HG02588 (cell line): ENCODE results near the gene ROR2.

Experiments
- ATAC-seq: cut with Tn5 transposase; IDR thresholded peaks from one replicate; pipeline ENCODE4 v1.9.1; 2021; ENCODE audit warnings: mild to moderate bottlenecking, moderate library complexity; ENCODE audit not compliant: unreplicated experiment

ROR2 gene

DNA sequence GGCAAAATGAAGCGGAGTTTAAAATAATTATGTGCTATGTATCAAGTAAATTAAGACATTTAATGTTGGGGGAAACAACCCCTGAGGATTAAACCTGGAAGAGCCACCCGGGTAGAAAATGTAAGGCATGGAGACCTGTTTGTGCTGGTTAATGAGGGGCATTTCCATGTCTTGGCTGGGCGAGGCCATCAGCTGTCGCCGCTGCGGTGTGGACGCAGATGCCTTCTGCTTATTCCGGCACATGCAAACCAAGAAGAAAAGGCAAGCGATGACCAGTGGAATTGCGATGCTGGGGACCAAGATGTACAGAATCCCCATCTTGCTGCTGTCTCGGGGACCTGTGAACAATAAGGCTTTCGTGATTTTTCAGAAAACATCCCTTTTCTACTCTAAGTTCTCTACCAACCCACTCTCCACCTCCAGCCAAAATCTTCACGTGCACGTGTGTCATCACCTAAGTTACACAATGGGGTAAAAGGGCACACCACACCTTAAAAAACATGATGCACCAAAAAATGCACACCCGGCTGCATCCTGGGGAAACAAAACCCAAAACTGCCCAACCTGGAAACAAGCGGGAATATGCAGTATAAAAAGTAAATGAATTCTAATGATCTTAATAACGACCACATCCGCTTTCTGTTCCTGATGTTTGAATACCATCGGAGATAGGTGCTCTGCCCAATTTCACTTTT, 223.5 kb downstream of the ROR2 start:
- ATAC-seq = no peak

DNA sequence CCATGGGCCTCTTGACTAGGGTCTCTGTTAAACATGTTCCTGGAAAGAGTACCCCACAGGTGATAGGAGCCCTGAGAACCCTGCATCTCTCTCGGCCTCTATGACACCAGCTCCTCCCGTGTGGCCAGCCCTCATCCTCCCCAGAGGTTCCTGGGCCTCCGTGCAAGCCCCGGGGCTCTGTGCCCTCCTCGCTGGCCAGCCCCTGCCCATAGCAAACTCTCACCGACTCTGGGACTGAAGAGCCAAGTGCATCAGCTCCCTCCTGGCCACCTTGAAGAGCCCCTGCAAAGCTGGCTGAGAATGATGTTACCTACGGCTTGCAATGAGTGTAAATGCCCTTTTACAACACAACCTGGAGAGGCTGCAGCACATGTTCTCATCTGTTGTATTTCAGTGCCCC, 224.4 kb downstream of the ROR2 start:
- no peak for ATAC-seq

DNA sequence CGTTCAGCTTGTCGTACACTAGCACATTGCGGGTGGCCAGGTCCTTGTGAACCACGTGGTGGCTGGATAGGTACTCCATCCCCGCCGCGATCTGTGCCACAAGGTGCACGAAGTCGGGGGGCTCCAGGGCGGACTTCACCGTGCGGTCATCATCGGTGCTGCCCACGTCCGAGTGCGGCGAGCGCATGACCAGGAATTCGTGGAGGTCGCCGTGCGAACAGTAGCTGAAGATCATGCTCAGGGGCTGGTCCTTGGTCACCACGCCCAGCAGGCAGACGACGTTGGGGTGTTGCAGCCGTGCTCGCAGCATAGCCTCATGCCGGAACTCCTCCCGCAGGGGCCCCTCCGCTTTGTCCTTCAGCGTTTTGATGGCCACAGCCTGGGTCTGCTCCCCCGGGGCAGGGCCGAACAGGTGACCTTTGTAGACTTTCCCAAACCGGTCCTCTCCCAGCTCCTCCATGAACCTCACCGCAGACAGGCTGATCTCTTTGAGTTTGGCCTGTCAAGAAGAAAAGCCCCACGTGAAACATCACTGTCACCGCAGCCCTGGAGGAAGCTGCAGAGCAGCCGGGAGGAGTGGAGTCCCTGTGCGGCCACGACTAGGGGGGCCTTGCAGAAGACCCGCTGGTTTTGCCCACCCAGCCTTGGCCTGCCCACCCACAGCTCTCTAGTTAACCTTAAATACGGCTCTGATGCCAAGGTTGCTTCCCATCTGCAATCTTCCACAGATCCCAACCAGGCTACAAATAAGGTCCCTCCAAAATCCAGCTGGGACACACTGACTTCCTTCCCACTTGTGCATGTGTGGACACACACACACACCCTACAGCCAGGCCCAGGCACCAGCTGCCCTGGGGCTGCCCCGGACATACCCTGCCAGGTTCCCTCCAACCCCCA, 225.2 kb downstream of the ROR2 start:
- ATAC-seq = no peak

DNA sequence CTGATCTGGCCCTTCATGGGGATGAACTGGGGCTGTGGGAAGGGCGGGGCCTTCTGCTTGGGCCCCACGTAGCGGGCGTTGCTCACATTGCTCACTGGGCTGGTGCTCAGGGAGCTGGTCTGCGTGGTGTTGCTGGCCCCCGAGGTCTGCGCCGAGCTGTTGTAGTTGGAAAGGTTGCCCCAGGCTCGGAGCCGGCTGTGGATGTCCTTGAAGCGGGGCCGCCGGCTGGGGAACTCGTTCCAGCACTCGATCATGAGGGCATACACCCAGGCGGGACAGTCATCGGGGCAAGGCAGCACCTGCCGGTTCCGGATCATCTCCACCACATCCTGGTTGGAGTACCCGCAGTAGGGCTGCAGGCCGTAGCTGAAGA, 226.0 kb downstream of the ROR2 start:
- ATAC-seq = no peak

DNA sequence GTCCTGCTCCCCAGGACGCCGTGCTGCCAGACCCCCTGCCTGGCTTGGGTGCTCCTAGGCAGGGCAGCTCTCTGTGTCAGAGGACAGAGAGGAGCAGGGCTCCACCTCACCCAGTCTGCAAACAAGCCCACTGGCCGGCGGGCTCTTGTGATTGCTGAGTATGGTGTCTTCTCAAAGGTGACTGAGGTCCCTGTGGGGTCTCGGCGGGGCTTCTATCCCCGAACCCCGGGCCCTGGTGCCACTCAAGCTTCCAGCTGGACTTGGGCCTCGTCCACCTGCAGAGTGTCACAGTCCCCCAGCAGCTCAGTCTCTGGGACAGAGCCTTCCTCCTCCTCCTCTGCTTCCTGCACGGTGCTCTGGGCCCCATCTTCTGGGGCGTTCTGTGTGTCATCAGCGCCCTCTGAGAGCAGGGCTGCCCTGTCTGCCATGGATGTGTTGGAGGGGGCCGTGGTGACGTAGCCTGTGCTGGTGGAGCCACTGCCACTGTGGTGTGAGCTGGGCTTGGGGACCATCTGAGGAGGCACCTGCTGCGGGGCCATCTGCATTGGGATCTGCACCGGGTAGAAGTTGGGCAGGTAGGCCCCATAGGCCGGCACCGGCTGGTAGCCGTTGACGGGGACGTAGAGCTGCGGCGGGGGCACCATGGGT, 226.5 kb downstream of the ROR2 start:
- ATAC-seq = no peak

DNA sequence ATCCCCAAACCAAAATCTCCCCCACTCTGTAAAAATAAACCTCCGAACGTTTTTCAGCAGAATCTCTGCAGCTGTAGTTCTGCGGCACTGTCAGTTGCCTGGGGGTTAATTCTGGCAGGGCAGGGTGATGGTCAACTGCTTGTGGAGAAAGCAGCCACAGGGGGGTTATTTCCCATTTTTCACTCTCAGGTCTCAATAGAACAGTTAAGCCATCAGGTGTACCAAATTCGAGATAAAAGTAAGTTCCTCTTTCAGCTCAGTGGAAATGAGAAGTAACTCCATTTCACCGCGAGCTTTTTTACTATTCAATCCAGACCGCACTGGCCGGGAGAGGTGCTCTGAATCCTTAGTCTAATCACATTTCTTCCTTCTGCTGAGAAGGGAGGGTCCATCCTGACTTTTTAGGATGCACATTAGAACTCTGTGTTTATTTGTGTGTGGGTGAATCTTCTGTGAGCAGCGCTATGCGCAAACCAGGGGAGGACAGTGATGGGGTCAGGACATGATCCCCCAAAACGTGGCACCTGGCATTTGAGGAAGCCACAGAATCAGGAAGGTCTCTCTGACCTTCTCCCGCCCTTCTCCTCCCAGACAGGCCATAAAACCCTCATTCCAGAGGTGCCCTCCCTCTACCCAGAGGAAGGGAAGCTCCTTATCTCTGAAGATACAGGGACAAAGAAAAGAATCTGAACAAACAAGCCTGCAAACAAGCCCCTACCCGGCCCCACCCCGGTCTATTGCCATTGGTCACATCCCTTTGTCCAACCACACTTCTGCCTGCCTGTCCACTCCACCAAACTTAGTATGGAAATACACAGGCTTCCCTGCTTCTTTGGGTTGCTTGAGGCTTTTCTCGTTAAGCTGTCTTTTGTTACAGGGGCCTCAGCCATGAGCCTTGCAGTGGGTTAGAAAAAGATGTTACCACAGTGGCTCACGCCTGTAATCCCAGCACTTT, 229.0 kb downstream of the ROR2 start:
- ATAC-seq = no peak

DNA sequence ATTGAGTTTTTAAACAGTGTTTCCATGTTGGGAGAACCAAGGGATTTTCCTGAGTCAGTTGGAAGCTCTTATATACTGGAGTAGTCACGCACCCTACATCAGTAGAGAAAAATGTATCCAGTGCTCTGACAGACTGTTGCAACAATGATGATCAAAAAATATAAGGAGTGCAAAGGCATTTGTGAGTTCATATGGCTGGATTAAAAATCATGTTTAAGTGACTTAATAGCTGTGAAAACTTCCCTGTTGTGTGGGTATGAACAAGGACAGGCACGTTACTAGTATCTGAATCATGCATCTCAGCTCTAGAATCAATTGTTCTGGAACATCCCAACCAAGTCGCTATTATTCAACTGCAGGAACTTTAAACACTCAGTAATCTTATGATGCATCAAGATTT, 229.7 kb downstream of the ROR2 start:
- ATAC-seq = no peak

DNA sequence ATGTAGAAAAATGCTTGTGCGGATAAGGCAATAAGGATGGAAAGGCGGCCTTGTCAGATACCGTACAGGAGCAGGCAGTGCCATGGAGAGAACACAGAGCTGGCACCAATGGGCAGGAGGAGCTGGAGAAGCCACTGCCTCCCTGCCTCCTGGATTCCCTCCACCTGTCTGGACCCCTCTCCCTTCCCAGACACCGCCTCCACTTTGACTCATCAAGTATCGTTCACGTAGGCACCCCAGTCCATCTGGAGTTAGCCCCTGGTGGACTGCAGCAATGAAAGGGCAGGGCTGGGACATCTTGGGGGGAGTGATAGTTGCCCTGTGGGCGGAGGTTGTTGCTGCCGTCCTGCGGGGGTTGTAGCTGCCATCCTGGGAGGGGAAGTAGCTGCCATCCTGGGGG, 232.0 kb downstream of the ROR2 start:
- no peak for ATAC-seq

DNA sequence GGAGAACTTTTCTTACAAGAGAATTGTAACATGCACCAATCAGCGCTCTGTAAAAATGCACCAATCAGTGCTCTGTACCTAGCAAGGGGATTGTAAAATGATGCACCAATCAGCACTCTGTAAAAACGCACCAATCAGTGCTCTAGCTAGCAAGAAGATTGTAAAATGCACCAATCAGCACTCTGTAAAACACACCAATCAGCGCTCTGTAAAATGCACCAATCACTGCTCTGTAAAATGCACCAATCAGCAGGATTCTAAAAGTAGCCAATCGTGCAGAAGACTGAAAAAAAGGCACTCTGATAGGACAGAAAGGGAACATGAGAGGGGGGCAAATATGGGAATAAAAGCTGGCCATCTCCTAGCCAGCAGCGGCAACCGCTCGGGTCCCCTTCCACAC, 233.2 kb downstream of the ROR2 start:
- ATAC-seq = no peak

DNA sequence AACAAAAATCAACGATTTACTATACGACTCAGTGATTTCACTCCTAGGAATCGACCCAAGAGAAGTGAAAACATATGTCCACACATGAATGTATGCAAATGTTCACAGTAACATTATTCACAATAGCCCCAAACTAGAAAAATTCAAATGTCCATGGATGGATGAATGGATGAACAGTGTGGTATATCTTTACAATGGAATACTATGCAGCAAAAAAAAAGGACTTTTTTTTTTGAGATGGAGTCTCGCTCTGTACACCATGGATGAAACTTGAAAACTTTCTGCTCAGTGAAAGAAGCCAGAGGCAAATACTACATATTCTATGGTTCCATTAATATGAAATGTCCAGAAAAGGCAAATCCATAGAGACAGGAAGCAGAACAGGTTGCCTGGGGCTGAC, 233.8 kb downstream of the ROR2 start:
- ATAC-seq = no peak

DNA sequence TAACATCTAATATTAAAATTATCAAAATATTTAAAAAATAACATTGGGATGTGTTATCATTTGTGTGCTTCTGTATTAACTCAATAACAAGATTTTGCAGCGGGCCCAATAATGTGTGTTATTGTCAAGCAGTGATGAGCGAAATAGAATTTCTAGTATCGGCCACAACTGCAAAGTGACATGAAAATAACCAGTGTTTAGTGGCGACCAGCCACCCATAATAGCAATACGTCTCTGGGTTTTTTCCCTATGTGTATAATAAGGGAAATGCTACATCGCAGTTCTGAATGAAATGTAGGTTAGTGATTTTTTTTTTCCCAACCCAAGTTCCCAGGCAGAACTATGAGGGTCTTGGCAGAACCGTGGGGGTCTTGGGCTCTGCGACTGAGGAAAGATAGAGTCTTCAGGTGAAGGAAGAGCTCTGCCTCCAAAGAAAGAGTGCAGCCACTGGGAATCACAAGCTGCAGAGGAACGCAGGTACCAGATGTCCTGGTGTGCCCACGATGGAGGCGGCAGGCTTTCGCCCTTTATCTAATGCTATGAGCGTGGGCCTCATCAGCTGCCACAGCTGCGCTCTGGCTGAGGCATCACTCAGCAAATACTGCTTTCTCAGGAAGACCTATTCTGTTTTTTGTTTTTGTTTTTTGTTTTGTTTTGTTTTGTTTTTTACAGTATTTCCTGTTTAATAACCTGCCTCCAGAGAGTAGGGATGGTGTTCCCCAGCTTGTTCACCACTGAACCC, 235.0 kb downstream of the ROR2 start:
- ATAC-seq = no peak

DNA sequence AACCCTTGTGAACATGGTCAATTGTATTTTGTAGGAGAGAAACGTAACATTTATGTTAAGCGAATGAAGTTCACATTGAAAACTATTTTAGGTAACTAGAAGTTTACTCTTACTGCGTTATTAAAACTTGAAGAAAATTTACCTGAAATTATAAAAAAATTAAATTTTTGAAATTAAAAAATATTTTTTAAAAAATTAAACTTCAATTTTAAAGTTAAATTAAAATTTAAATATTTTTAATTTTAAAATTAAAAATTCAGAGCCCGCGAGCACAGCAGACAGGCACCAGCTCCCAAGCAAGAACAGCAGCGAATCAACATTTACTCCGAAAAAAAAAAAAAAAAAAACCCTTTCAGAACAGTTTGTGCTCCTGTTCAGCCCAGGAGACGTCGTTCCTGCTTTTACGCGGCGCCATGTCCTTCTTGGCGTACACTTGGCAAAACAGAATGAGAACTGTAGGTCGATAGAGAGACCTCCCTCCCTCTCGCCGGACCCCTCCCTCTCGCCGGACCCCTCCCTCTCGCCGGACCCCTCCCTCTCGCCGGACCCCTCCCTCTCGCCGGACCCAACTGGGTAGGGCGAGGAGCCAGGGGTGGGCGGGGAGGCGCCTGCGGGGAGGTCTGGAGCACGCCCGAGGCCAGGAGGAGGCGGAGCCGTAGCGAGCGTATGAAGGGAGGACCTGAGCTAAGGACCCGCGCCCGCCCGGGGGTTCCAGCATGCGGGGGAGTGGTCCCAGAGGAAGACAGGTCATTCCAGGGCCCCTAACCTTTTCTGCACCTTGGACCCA, 235.8 kb downstream of the ROR2 start:
- ATAC-seq = no peak

DNA sequence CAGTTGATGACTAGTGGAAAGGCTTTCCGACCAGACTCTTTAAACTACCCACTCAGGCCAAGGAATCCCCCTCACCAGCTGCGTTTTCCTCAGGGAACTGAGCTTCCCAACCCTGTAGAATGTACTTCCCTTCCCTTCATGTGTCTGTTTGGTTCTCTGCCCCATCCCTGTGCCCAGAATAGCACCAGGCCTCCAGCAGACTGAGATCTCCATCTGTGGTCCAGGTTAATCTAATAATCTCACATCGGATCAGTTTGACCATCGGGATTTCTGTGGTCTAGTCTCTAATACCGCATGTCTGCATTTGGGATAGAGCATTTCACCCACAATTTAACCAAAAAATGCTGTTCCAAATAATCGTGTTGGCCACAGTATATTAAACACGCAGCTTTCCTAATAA, 237.2 kb downstream of the ROR2 start:
- no peak for ATAC-seq

DNA sequence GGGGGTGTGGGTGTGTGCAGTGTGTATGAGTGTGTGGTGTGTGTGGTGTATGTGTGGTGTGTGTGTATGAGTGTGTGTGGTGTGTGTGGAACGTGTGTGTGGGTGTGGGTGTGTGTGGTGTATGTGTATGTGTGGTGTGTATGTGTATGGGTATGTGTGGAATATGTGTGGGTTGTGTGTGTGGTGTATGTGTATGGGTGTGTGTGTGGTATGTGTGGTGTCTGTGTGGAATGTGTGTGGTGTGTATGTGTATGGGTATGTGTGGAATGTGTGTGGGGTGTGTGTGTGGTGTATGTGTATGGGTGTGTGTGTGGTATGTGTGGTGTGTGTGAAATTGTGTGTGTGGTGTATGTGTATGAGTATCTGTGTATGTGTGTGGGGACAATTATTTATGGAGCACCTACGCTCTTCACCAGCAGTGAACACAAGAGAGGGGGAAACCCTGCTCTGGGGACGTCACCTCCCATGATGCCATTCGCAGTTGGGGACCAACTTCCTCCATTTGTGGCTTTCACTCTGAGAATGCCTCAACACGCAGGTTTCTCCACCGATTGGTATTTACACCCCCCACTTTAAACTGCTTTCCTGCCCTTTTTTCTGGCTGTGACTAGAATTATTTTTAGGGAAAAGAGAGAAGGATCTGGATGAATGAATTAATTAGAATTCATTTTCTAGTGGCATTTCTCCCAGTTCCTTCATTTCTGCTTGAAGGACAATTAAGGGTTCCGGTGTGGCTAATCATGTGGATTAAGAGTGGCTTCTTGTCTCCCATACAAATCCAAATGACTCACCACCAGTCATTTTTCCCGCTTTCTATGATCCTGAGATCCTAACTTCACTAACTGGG, 238.1 kb downstream of the ROR2 start:
- peak; percentile 93 for ATAC-seq

DNA sequence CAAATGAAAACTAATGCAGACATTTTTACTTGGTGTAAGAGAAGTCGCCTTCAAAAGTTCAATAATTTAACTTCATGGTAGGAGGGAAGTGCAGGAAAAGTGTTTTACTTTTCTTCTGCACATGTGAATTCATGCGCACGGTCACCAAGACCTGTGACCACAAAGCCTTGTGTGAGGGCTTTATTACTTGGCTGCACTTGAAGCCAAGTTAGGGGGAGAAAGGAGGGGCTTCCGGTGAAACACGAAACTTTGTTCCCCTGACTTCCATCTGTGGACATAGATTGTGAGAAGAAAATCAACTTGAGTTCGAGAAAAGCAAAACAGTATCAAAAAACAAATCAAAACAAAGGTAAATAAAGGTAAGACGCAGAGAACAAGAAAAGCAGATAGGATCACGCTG, 239.9 kb downstream of the ROR2 start:
- no peak for ATAC-seq

DNA sequence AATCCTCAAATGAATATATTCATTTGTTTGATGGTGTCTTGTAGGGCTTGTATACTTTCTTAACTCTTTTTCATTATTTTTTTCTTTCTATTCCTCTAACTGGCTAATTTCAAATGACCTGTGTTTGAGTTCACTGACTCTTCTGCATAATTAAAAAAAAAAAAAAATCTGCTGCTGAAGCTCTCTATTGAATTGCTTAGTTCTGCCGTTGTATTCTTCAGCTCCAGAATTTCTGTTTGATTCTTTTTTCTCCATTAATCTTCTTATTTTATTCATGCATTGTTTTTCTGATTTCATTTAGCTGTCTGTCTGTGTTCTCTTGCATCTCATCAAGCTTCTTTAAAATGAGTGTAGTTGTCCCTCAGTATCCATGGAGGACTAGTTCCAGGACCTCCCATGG, 244.6 kb downstream of the ROR2 start:
- no peak for ATAC-seq

DNA sequence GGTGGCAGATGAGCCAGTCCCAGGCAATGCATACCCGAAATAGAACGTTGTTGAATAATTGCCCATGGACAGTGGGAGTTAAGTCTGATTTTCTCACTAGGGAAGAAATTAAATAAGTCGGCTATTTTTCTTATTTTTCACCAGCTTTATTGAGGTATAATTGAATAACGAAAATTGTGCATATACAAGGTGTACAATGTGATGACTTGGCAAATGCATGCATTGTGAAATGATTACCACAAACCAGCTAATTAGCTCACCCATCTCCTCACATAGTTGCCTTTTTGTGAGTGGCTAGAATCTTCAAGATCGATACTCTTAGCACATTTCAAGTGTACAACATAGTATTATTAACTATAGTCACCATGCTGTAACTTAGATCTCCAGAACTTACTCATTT, 249.6 kb downstream of the ROR2 start:
- ATAC-seq = no peak

DNA sequence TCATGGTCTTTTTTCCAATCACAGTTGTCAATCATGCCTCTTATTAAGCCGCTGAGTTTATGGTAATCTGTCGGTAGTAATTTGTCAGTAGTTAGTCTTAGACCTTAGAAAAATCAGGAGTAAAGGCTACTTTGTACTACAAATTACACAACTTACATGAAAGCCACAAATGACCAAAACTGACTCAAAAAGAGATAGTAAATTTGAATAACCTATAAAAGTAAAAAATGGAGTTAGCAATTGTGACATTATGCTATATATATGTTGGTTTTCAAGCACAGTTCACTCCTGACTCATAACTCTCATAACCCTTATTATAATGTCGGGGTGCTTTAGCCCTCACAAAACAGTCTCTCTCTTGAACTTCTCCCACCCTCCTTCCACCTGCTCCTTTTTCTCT, 251.8 kb downstream of the ROR2 start:
- ATAC-seq = no peak
